DMS79 treated with DMSO at 0.1 percent for 48 hours (cell line): ENCODE measurements around the gene INF2.

Experiments
- DNase-seq: peaks from one replicate; lab custom pipeline; 2025; lab: John Stamatoyannopoulos, UW

INF2 gene

GRCh38 chr14:104703269-104703668 lies 13.9 kb downstream of the INF2 start:
- DNase-seq, result no peak

DNA sequence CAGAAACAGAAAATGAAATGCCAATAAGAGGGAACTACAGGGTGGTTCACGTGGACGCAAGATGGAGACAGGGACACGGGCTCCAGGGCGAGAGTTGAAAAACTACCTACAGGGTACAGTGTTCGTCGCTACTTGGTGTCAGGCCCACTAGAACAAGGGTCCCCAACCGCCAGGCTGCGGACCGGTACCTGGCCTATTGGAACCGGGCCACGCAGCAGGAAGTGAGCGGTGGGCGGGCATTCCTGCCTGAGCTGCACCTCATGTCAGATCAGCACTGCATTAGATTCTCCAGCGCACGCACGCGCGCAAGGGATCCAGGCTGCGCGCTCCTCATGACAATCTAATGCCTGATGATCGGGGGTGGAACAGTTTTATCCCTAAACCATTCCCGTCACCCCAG lies 14.8 kb downstream of the INF2 start:
- DNase-seq, result no peak

GRCh38 chr14:104705340-104706047 lies 16.1 kb downstream of the INF2 start:
- no peak for DNase-seq

GRCh38 chr14:104706733-104707607 lies 17.6 kb downstream of the INF2 start:
- DNase-seq, result no peak

GRCh38 chr14:104707608-104708595 lies 18.5 kb downstream of the INF2 start:
- DNase-seq, result no peak

DNA sequence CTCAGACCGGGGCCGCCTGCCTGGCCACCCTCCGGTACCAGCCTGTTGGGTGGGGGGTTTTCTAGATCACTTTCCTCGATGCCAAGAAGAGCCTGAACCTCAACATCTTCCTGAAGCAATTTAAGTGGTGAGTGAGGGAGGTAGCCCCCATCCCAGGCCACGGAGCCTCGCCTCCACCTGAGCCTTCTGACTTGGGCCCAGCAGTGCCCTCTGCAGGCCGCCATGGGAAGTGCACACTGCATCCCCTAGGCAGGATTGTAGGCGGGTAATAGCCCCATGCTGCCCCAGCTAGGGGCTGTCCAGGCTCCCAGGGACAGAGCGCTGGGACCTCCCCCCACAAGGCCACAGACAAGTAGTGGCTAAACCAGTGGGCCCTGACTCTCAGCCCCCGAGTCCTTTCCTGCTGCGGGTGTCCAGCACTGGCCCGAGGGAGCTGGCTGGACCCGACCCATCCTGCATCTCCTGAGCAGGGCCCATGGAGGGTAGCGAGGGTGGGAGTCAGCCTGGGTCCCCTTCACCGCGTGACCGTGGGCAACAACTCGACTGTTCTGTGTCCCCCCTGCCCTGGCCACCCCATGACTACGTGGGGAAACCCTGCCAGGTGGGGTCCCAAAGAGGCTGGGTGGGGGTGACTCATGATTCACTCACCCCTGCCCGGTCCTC lies 19.3 kb downstream of the INF2 start:
- peak; percentile 60 for DNase-seq

DNA sequence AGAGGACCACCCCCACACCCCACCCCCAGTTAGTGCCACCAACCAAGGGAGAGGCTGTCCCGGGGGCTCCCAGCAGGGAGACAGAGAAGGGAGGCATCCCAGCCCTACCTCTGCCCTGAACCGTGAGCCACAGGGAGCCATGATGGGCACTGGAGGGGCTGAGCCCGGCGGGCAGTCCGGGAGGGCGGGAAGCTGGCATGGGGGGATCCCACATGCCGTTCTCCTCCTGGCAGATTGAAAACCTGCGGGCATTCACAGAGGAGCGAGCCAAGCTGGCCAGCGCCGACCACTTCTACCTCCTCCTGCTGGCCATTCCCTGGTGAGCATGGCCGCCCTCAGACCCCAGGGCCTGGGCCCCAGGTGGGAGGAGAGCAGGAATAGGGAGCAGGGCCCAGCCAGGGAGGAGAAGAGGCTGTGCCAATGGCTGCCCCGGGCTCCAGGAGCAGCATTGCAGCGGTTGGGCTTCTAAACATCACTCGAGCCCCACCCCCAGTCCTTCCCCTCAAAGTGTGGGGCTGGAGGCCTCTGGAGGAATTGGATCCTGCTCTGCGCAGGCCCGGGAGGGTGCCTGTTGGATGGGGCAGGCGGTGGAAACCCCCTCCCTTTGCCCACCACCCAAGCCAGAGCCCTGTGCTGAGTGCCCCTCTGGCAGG lies 20.1 kb downstream of the INF2 start:
- no peak for DNase-seq

GRCh38 chr14:104710071-104710735 lies 20.8 kb downstream of the INF2 start:
- no peak for DNase-seq

DNA sequence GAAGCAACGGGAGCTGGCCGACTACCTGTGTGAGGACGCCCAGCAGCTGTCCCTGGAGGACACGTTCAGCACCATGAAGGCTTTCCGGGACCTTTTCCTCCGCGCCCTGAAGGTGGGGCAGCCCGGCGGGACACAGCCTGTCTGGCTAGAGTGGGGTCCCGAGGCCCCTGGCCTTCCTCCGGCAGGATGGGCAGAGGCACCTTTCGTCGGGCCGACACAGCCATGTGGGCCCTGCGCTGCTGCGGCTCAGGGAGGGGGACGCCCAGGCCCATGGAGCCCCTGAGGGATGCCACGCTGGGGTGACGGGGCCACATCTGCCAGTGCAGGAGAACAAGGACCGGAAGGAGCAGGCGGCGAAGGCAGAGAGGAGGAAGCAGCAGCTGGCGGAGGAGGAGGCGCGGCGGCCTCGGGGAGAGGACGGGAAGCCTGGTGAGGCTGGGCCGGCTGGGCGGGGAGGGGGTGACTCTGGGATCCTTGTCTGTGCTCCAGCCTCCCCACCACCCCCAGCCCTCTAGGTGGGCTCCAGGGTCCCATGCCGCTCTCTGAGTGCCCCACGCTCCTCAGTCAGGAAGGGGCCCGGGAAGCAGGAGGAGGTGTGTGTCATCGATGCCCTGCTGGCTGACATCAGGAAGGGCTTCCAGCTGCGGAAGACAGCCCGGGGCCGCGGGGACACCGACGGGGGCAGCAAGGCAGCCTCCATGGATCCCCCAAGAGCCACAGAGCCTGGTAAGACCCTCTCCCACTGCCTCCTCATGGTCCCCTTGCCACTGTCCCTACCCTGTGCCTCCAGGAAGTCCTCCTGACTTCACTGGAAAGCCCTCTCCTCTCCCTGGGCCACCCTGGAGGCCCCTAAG lies 23.7 kb downstream of the INF2 start:
- DNase-seq, result no peak

DNA sequence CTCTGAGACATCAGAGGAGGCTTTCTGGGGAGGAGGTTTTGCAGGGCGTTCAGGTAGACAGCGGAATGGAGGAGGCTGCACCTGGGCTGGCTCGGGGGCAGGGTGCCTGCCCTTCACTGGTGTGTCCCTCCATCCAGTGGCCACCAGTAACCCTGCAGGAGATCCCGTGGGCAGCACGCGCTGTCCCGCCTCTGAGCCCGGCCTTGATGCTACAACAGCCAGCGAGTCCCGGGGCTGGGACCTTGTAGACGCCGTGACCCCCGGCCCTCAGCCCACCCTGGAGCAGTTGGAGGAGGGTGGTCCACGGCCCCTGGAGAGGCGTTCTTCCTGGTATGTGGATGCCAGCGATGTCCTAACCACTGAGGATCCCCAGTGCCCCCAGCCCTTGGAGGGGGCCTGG lies 24.6 kb downstream of the INF2 start:
- no peak for DNase-seq

GRCh38 chr14:104714681-104715080 lies 25.3 kb downstream of the INF2 start:
- no peak for DNase-seq

- no peak for DNase-seq
These were observed 26.0 kb downstream of the INF2 start for GRCh38 chr14:104715416-104715815.

- no peak for DNase-seq
These were observed 26.5 kb downstream of the INF2 start for GRCh38 chr14:104715871-104716270.

- DNase-seq, result no peak
These were observed 27.7 kb downstream of the INF2 start for GRCh38 chr14:104717137-104717536.

DNA sequence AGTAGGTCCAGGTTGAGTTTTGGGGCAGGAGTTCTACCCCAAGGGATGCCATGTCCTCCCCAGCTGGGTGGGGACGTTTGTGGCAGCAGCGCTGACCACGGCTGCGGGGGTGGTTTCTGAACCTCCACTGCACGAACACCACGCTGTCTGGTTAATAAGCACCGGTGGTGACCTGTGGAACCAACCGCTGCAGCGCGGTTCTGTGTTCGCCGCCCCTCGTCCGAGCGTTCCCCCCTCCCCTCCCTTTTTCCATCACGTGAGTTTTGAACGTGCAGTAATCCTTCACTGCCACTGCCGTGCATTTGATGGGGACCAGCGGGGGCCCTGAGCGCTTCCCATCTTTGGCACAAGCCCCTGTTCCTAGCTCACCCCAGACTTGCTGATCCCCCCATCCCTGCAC lies 28.2 kb downstream of the INF2 start:
- DNase-seq, result no peak

DNA sequence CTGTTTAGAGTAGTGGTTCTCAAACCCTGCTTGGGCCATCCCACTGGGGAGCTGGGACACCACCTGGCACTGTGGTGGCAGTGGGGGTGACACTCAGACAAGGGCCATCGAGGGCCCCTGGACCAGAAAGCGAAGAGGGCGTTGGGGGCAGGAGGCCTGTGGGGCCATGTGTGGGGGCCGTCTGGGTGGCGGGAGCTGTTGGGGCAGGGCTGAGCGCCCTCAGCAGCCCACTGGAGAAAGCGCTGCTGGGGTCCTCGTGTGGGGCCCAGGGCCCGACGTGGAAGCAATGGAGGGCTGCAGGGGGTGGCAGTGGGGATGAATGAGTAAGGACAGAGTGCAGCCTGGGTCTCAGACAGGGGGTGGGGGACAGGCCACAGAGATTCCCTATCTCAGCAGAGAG lies 28.7 kb downstream of the INF2 start:
- DNase-seq, result no peak

GRCh38 chr14:104718871-104719270 lies 29.5 kb downstream of the INF2 start:
- no peak for DNase-seq

- no peak for DNase-seq
These were observed 29.9 kb downstream of the INF2 start for GRCh38 chr14:104719343-104719742.
